Breast epithelium (tissue), 4 donors: ENCODE measurements around the gene RNF4. TPM values are rescaled to one million over a fixed set of nuclear protein-coding genes. Genes with fewer than 3 reads are reported as not detected.

ENCODE experiments used
- DNase-seq, 2 donors: peaks; one replicate each; pipeline ENCODE4 v3.0.0-alpha.2; 2019; ENCODE audit warnings: low spot score in 2 of 2
- H3K27ac ChIP-seq, 2 donors: fragments of 200-600 bp; sonication (generic) in 1 of 2; one replicate each; pipeline ENCODE4 v1.5.1; 2016 to 2019; ENCODE audit warnings: mild to moderate bottlenecking in 1 of 2
- H3K27me3 ChIP-seq, 2 donors: fragments of 200-600 bp; sonication (generic) in 1 of 2; one replicate each; pipeline versions ENCODE4 v1.5.1 to v1.6.0; 2017 to 2019; ENCODE audit warnings: control low read depth in 1 of 2, mild to moderate bottlenecking in 1 of 2
- H3K36me3 ChIP-seq: fragments of 200-600 bp; one replicate; pipeline ENCODE4 v1.5.1; 2019
- H3K4me1 ChIP-seq, 2 donors: fragments of 200-600 bp; sonication (generic); one replicate each; pipeline ENCODE4 v1.5.1; 2016 to 2019; ENCODE audit warnings: control low read depth in 1 of 2
- H3K4me3 ChIP-seq, 3 donors: fragments of 200-600 bp; sonication (generic); 1 replicate in 2 of 3; 2 replicates in 1 of 3; pipeline ENCODE4 v1.5.1; 2016 to 2019; ENCODE audit warnings: mild to moderate bottlenecking in 3 of 3, moderate library complexity in 2 of 3
- H3K9me3 ChIP-seq, 2 donors: fragments of 200-600 bp; sonication (generic) in 1 of 2; one replicate each; pipeline ENCODE4 v1.5.1; 2016 to 2019; ENCODE audit warnings: control low read depth in 1 of 2
- POLR2A ChIP-seq: fragments of 450-650 bp; IDR thresholded peaks from one replicate; pipeline ENCODE4 v1.6.1; 2016; ENCODE audit warnings: antibody characterized with exemption, mild to moderate bottlenecking, moderate library complexity
- POLR2AphosphoS5 ChIP-seq, 3 donors: sonication (generic); formaldehyde crosslinking; IDR thresholded peaks; one replicate each; pipeline ENCODE4 v1.6.1; 2017; ENCODE audit warnings: antibody characterized with exemption in 3 of 3
- intact Hi-C: fragments of 100-400 bp; cut with DNase I; formaldehyde crosslinking; loops from one replicate; pipeline ENCODE4 v1.15.1; 2023; ENCODE audit warnings: low total_unique reads
- total RNA-seq, 3 donors: library from RNA; depleted of rRNA; stranded (reverse); fragments of >200 nt; gene quantifications; one replicate each; pipeline ENCODE4 v1.1.0, GENCODE V29; 2016
- TF ChIP-seq, protein P1 (sequence below), 3 donors: fragments of 450-650 bp; IDR thresholded peaks; one replicate each; pipeline ENCODE4 v1.5.1; 2016 to 2017; ENCODE audit warnings: antibody characterized with exemption in 3 of 3, mild to moderate bottlenecking in 3 of 3, moderate library complexity in 3 of 3

The RNF4 gene
- total RNA-seq, 3 donors from 2014 or later = 35.7 to 52.7 (median 40.8) TPM

- H3K4me1 ChIP-seq = peaks cover 4 to 9% of the 10 kb centered on the region in 2 donors
- intact Hi-C loops = no loop called here
- TF ChIP-seq POLR2A (no peak), POLR2AphosphoS5 (IDR thresholded peaks at IDR 0.05) (peak in 1 of 3 donors; percentile 7)
- TF ChIP-seq, protein P1, sequence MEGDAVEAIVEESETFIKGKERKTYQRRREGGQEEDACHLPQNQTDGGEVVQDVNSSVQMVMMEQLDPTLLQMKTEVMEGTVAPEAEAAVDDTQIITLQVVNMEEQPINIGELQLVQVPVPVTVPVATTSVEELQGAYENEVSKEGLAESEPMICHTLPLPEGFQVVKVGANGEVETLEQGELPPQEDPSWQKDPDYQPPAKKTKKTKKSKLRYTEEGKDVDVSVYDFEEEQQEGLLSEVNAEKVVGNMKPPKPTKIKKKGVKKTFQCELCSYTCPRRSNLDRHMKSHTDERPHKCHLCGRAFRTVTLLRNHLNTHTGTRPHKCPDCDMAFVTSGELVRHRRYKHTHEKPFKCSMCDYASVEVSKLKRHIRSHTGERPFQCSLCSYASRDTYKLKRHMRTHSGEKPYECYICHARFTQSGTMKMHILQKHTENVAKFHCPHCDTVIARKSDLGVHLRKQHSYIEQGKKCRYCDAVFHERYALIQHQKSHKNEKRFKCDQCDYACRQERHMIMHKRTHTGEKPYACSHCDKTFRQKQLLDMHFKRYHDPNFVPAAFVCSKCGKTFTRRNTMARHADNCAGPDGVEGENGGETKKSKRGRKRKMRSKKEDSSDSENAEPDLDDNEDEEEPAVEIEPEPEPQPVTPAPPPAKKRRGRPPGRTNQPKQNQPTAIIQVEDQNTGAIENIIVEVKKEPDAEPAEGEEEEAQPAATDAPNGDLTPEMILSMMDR (IDR thresholded peaks at IDR 0.05) = no peak
- peak overlapping the region; percentile 84 to 99 (median 99) for H3K4me3 ChIP-seq
- H3K27me3 ChIP-seq = no peaks in the 10 kb centered on the region
- peak overlapping the region; percentile 85 to 87 for H3K27ac ChIP-seq
- H3K9me3 ChIP-seq = no peaks in the 10 kb centered on the region
- H3K36me3 ChIP-seq = no peaks in the 10 kb centered on the region
- DNase-seq = peak; percentile 36 to 59
These were observed 482 bp downstream of the RNF4 start for GRCh38 chr4:2469192-2469984.

GRCh38 chr4:2470791-2471190 lies 1.9 kb downstream of the RNF4 start:
- H3K36me3 ChIP-seq = no peaks in the 10 kb centered on the region
- DNase-seq = no peak
- intact Hi-C loops = no loop called here
- no peak for TF ChIP-seq POLR2AphosphoS5 (IDR thresholded peaks at IDR 0.05)
- TF ChIP-seq, protein P1 (IDR thresholded peaks at IDR 0.05) = no peak
- no peak for TF ChIP-seq POLR2A
- no peaks in the 10 kb centered on the region for H3K27me3 ChIP-seq
- H3K4me1 ChIP-seq = peaks cover 4 to 9% of the 10 kb centered on the region in 2 donors
- peak overlapping the region in 1 of 3 donors; percentile 99 for H3K4me3 ChIP-seq
- H3K9me3 ChIP-seq = no peaks in the 10 kb centered on the region
- H3K27ac ChIP-seq = no peak overlapping the region

DNA sequence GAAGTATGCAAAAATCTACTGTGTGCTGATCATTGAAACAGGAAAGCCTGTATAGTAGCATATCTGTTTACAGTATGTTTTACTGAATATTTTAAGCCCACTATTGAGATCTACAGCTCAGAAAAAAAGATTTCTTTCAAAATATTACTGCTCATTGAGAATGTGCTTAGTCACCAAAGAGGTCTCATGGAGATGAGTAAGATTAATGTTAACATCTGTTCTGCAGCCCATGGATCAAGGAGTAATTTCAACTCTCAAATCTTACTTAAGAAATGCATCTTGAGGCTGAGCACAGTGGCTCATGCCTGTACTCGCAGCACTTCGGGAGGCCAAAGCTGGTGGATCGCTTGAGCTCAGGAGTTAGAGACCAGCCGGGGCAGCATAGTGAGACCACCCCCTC lies 3.3 kb downstream of the RNF4 start:
- DNase-seq = no peak
- Histone ChIP-seq H3K4me1 (peaks cover 4 to 9% of the 10 kb centered on the region in 2 donors), H3K27ac (no peak overlapping the region), H3K36me3 (no peaks in the 10 kb centered on the region), H3K27me3 (no peaks in the 10 kb centered on the region), H3K4me3 (no peak overlapping the region), H3K9me3 (no peaks in the 10 kb centered on the region)
- TF ChIP-seq POLR2A = no peak
- intact Hi-C loops = no loop called here

GRCh38 chr4:2478229-2478628 lies 9.3 kb downstream of the RNF4 start:
- Histone ChIP-seq H3K4me1 (peaks cover 5 to 21% of the 10 kb centered on the region in 2 donors), H3K9me3 (no peaks in the 10 kb centered on the region), H3K4me3 (no peak overlapping the region), H3K27ac (no peak overlapping the region), H3K27me3 (no peaks in the 10 kb centered on the region), H3K36me3 (no peaks in the 10 kb centered on the region)
- TF ChIP-seq, protein P1 (IDR thresholded peaks at IDR 0.05) = no peak
- TF ChIP-seq POLR2A (no peak), POLR2AphosphoS5 (IDR thresholded peaks at IDR 0.05) (no peak)
- DNase-seq = no peak
- intact Hi-C loops = loop anchor here (5.0 kb wide), 1 partner anchor 59 kb away; the partner anchor contains the start of gene FAM193A

- Histone ChIP-seq H3K4me1 (peaks cover 5 to 23% of the 10 kb centered on the region in 2 donors), H3K4me3 (no peak overlapping the region), H3K36me3 (no peaks in the 10 kb centered on the region), H3K27me3 (no peaks in the 10 kb centered on the region), H3K27ac (no peak overlapping the region), H3K9me3 (no peaks in the 10 kb centered on the region)
- TF ChIP-seq, protein P1 (IDR thresholded peaks at IDR 0.05) = no peak
- DNase-seq = no peak
- intact Hi-C loops = no loop called here
These were observed 11.7 kb downstream of the RNF4 start for GRCh38 chr4:2480649-2481048.
